Measurements from ENCODE around the gene BMX. TPM values are rescaled to one million over a fixed set of nuclear protein-coding genes. Genes with fewer than 3 reads are reported as not detected.
A peak's percentile ranks its signal among the peaks of the same experiment; 100 is the strongest.

BMX gene
- total and polyA plus RNA-seq, 9 of the 15 experiments (the other 6 are each of a cell fraction or from before 2014, with no cell fraction given), result 0.45 to 4.2 (median 1.8) TPM

- no peak for TF ChIP-seq ZBTB40 (IDR thresholded peaks at IDR 0.05)
- no peak for TF ChIP-seq ZBTB40 (CRISPR knock-in tag; IDR thresholded peaks at IDR 0.05)
- TF ChIP-seq NR0B1 (IDR thresholded peaks at IDR 0.05; ENCODE audit: partially characterized antibody), result no peak
- 0 out of 2 replicates have a peak, but pooled peaks have one; percentile 20 for TF ChIP-seq GATAD2A (IDR thresholded peaks at IDR 0.05)
- no peak for TF ChIP-seq ZNF584 (CRISPR knock-in tag; IDR thresholded peaks at IDR 0.05; ENCODE audit: low read depth)
- TF ChIP-seq ZNF778 (CRISPR knock-in tag; IDR thresholded peaks at IDR 0.05), result no peak
- TF ChIP-seq MAFK (IDR thresholded peaks at IDR 0.05; ENCODE audit: low read length), result no peak
- TF ChIP-seq MEIS2 (IDR thresholded peaks at IDR 0.05; ENCODE audit: partially characterized antibody), result no peak
- no peak for TF ChIP-seq MTA3 (IDR thresholded peaks at IDR 0.05; ENCODE audit: borderline replicate concordance)
- TF ChIP-seq HNRNPUL1 (IDR thresholded peaks at IDR 0.05; ENCODE audit: low read length), result no peak
- peak; percentile 30 for TF ChIP-seq SOX6 (IDR thresholded peaks at IDR 0.05)
- no peak for TF ChIP-seq CC2D1A (IDR thresholded peaks at IDR 0.05)
- no peak for TF ChIP-seq IRF9 (tag; IDR thresholded peaks at IDR 0.05)
- no peak for TF ChIP-seq SIN3A (IDR thresholded peaks at IDR 0.05; ENCODE audit: borderline replicate concordance in 2 of 2, control insufficient read depth in 1 of 2, low read depth in 2 of 2, low read length in 2 of 2)
- no peak for TF ChIP-seq HES1 (IDR thresholded peaks at IDR 0.05; ENCODE audit: low read depth)
- TF ChIP-seq ZNF354B (CRISPR knock-in tag; IDR thresholded peaks at IDR 0.05), result no peak
- no peak for TF ChIP-seq FOXJ3 (CRISPR knock-in tag; IDR thresholded peaks at IDR 0.05)
These were observed 48.8 kb downstream of the BMX start (continued) for GRCh38 chrX:15549189-15550012.
